ENCODE measurements around the gene EFNA2.

Gene EFNA2

GRCh38 chr19:1264801-1265614 is 20.7 kb upstream of the EFNA2 start:
- ChIA-PET CTCF (interaction anchor here (1.0 to 18.0 kb wide), 6 partner anchors 12 to 342 kb away, joined by 3 to 491 read pairs (median 12); partner anchors contain the start of genes ATP5F1D and CBARP), POLR2A (interaction anchor here (0.9 kb wide), 1 partner anchor 12 kb away, joined by 4 read pairs; no protein-coding TSS in a partner anchor)
- TF ChIP-seq, protein P1, sequence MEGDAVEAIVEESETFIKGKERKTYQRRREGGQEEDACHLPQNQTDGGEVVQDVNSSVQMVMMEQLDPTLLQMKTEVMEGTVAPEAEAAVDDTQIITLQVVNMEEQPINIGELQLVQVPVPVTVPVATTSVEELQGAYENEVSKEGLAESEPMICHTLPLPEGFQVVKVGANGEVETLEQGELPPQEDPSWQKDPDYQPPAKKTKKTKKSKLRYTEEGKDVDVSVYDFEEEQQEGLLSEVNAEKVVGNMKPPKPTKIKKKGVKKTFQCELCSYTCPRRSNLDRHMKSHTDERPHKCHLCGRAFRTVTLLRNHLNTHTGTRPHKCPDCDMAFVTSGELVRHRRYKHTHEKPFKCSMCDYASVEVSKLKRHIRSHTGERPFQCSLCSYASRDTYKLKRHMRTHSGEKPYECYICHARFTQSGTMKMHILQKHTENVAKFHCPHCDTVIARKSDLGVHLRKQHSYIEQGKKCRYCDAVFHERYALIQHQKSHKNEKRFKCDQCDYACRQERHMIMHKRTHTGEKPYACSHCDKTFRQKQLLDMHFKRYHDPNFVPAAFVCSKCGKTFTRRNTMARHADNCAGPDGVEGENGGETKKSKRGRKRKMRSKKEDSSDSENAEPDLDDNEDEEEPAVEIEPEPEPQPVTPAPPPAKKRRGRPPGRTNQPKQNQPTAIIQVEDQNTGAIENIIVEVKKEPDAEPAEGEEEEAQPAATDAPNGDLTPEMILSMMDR (IDR thresholded peaks at IDR 0.05; ENCODE audit: control extremely low read depth, extremely low read depth, low read depth, missing control alignments), result no peak
- DNase-seq (ENCODE audit: extremely low spot score), result no peak

DNA sequence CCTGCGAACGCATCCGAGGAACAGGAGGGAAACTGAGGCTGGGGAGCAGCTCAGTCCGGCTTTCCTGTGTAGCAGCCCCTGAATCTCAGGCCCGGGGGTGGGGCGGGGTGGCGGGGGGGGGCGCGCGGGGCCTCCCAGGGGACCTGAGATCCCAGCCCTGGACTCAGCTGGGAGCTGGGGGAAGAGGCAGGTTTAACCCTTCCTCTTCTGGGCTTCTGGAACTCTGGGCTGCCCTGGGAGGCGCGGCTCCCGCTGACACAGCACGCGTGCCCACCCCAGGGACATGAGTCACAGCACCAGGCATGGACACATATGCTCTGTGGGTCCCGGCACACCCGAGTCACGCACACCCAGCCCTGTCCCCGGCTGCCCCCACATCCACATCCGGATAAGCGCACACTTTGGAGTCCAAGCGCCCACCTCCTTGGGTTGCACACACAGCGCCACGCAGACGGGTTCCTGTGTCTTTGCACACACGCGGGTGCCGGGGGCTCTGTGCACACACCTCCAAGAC is 20.0 kb upstream of the EFNA2 start:
- TF ChIP-seq, protein P1 (IDR thresholded peaks at IDR 0.05; ENCODE audit: control extremely low read depth, extremely low read depth, low read depth, missing control alignments), result no peak
- POLR2A ChIA-PET, result interaction anchor here (0.9 to 1.5 kb wide), 2 partner anchors 13 to 17 kb away, joined by 4 read pairs; no protein-coding TSS in a partner anchor
- DNase-seq (ENCODE audit: extremely low spot score), result no peak
- CTCF ChIA-PET, result interaction anchor here (1.0 to 18.0 kb wide), 8 partner anchors 13 to 373 kb away, joined by 3 to 491 read pairs (median 4); partner anchors contain the start of genes ATP5F1D, CBARP, MED16 and RNU6-9

DNA sequence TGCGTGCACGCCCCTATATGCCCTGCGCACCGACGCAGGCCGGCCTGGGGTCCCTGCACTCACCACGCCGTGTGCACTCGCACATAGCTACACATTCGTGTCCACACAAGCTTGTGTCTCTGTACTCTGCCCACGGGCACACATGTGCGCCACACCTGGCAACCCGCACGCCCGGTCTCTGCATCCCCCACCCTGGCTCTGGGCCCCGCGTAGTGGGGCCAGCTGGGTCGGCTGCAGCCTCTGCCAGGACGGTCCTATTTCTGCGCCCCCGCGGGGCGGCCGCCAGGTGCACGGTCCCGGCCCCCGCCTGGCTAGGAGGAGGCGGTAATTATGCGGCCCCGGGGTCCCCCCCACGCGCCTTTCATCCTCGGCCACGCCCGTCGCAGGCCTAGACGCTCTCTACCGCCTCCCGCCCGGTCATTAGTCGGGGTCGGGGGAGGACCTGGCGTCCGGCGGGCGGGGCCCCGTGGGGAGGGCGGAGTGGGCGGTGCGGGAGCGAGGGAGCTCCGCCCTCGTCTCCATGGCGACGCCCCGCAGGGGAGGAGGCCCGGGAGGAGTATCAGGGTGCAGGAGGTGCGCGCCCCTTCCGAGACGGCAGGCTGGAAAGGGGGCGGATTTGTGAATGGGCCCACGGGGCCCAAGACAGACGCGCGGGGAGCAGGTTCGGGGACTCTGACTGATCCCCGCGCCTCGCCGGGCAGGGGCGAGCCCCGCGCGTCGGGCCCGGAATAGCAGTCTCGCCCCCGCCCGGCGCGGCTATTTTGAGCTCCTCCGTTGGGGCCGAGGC is 19.4 kb upstream of the EFNA2 start:
- CTCF ChIA-PET, result interaction anchor here (0.7 to 18.0 kb wide), 23 partner anchors 8 to 587 kb away, joined by 3 to 491 read pairs (median 4); partner anchors contain the start of genes ATP5F1D, CBARP, CNN2 and FAM174C
- POLR2A ChIA-PET, result interaction anchor here (0.7 to 4.0 kb wide), 5 partner anchors 11 to 25 kb away, joined by 3 to 65 read pairs (median 4); partner anchors contain the start of gene ATP5F1D
- TF ChIP-seq, protein P1 (IDR thresholded peaks at IDR 0.05; ENCODE audit: control extremely low read depth, extremely low read depth, low read depth, missing control alignments), result no peak
- peak; percentile 91 for DNase-seq (ENCODE audit: extremely low spot score)

DNA sequence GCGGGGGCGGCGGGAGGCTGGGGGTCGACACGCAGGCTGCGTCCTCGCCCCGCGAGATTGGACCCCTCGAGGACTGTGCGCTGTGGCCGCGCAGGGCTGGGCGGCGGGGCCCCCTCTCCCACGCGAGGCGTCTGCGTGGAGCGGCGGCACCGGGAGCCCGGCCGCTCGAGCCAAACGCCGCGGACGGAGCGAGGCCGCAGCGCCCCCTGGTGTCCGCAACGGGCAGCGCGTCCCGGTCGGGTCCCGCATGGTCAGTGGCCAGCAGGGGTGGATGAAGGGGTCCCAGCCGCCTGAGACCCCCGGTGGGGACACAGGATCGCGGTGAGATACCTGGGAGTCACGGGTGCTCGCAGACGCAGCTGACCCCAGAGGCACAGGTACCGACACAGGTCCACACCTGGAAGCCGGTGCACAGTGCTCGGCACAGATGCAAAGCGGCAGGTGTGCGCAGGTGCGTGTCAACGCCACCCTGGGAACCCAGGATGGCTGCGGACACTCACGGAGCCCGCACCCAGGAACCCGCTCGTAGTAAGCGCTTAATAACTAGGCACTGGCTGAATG is 18.7 kb upstream of the EFNA2 start:
- ChIA-PET POLR2A (interaction anchor here (0.9 to 4.0 kb wide), 4 partner anchors 12 to 23 kb away, joined by 4 to 65 read pairs (median 4); no protein-coding TSS in a partner anchor), CTCF (interaction anchor here (0.7 to 18.0 kb wide), 22 partner anchors 8 to 586 kb away, joined by 3 to 491 read pairs (median 4); partner anchors contain the start of genes ATP5F1D, CBARP, CNN2 and FAM174C)
- TF ChIP-seq, protein P1 (IDR thresholded peaks at IDR 0.05; ENCODE audit: control extremely low read depth, extremely low read depth, low read depth, missing control alignments), result peak; percentile 99
- no peak for DNase-seq (ENCODE audit: extremely low spot score)

DNA sequence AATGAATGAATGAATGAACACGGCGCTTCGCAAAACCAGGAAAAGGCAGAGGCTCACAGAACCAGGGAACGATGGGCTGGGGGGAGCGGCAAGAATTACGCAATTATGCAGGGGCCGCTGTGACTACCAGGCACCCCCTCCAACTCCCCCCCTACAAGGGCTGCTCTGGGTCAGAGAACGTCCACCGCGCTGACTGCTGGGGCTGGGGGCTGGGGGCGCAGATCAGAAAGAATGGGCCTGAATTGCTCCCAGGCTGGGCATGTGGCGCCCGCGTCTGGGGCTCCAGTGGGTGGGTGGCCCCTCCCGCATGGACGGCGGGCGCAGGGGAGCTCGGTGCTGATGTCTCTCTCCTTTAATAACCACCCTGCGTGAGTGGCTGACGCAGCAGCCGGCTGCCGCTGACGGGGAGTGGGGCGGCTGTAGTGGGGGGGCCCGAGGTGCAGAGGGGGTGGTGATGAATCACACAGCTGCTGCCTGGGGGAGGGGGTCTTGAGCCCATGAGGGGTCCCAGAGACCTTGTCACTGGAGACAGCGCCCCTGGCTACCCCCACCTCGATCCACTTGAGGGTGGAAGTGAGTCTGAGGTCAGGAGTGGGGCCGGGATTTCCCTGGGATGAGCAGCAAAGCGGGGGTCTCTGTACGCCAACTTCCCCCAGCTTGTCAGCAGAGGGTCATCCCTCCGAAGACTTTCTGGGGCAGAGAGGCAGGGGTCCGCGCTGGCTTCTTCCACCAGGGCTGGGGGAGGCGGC is 18.0 kb upstream of the EFNA2 start:
- TF ChIP-seq, protein P1 (IDR thresholded peaks at IDR 0.05; ENCODE audit: control extremely low read depth, extremely low read depth, low read depth, missing control alignments), result no peak
- CTCF ChIA-PET, result interaction anchor here (1.4 to 18.0 kb wide), 6 partner anchors 12 to 105 kb away, joined by 3 to 491 read pairs (median 14); partner anchors contain the start of genes ATP5F1D and CBARP
- POLR2A ChIA-PET, result interaction anchor here (4.0 kb wide), 1 partner anchor 23 kb away, joined by 65 read pairs; no protein-coding TSS in a partner anchor
- no peak for DNase-seq (ENCODE audit: extremely low spot score)

Measured in GM10248 (cell line).